Spinal cord (tissue), 10 donors: ENCODE data around the gene RAF1. TPM values are rescaled to one million over a fixed set of nuclear protein-coding genes. Genes with fewer than 3 reads are reported as not detected.
"Not testable (repeated sequence)": the region's sequence is repeated elsewhere in the genome, so short reads cannot be mapped to it uniquely, and the experiment has no call there.

ENCODE experiments used
- DNase-seq, 6 donors: peaks; one replicate each; pipeline versions ENCODE4 v3.0.0 to v3.0.0-alpha.2; 2013 to 2015; ENCODE audit warnings: low spot score in 6 of 6, low read depth in 4 of 6
- H3K27ac ChIP-seq: one replicate; pipeline ENCODE4 v1.5.1; 2013; ENCODE audit warnings: low read depth, low read length, control low read depth
- H3K27me3 ChIP-seq: one replicate; pipeline ENCODE4 v1.6.1; 2013; ENCODE audit warnings: low read length; ENCODE audit not compliant: control insufficient read depth, insufficient read depth
- H3K36me3 ChIP-seq: one replicate; pipeline ENCODE4 v1.6.1; 2013; ENCODE audit warnings: low read length; ENCODE audit not compliant: control insufficient read depth, insufficient read depth
- H3K4me1 ChIP-seq: one replicate; pipeline ENCODE4 v1.6.1; 2013; ENCODE audit warnings: low read length; ENCODE audit not compliant: control insufficient read depth, insufficient read depth
- H3K4me3 ChIP-seq: one replicate; pipeline ENCODE4 v1.5.1; 2013; ENCODE audit warnings: low read depth, low read length, control low read depth
- H3K9me3 ChIP-seq: one replicate; pipeline ENCODE4 v1.6.1; 2013; ENCODE audit warnings: low read length; ENCODE audit not compliant: control insufficient read depth, insufficient read depth
- WGBS: methylation state at CpG from one replicate; pipeline ENCODE4 v1.1.5; 2013; ENCODE audit warnings: missing lambda C conversion rate; ENCODE audit not compliant: insufficient coverage; 5-methylcytosine and 5-hydroxymethylcytosine counted together
- polyA plus RNA-seq, 2 donors: library from polyadenylated mRNA; unstranded; fragments of 120-200 nt; gene quantifications; one replicate each; pipeline ENCODE4 v1.2.1, GENCODE V29; 2013; ENCODE audit not compliant: insufficient read length in 2 of 2
- total RNA-seq, 2 donors: library from RNA; depleted of rRNA in 1 of 2; stranded (reverse); fragments of 120-200 nt in 1 of 2; fragments of >200 nt in 1 of 2; gene quantifications; one replicate each; pipeline versions ENCODE4 v1.2.3 to v1.2.4, GENCODE V29; 2013 to 2014
- donor health status: healthy.

Gene RAF1
- total and polyA plus RNA-seq, 4 donors = 109 to 135 (median 121) TPM

- H3K9me3 ChIP-seq = no peaks in the 10 kb centered on the region
- H3K4me1 ChIP-seq = no peaks in the 10 kb centered on the region
- H3K36me3 ChIP-seq = no peaks in the 10 kb centered on the region
- 92% methylated on average over 4 of the region's 4 CpGs for WGBS
- DNase-seq = no peak
- H3K4me3 ChIP-seq = no peak overlapping the region
- no peak overlapping the region for H3K27ac ChIP-seq
- no peaks in the 10 kb centered on the region for H3K27me3 ChIP-seq
These were observed 17.4 kb upstream of the RAF1 start for GRCh38 chr3:12681089-12681942.

- Histone ChIP-seq H3K27ac (no peak overlapping the region), H3K36me3 (no peaks in the 10 kb centered on the region), H3K27me3 (no peaks in the 10 kb centered on the region), H3K4me3 (no peak overlapping the region), H3K4me1 (no peaks in the 10 kb centered on the region), H3K9me3 (no peaks in the 10 kb centered on the region)
- no peak for DNase-seq
- WGBS = 50% methylated on average over 1 of the region's 6 CpGs
These were observed 15.6 kb upstream of the RAF1 start for GRCh38 chr3:12679468-12679867.

- 78% methylated on average over 4 of the region's 6 CpGs for WGBS
- H3K4me3 ChIP-seq = no peak overlapping the region
- no peak for DNase-seq
- no peaks in the 10 kb centered on the region for H3K9me3 ChIP-seq
- no peaks in the 10 kb centered on the region for H3K27me3 ChIP-seq
- no peaks in the 10 kb centered on the region for H3K4me1 ChIP-seq
- no peaks in the 10 kb centered on the region for H3K36me3 ChIP-seq
- H3K27ac ChIP-seq = no peak overlapping the region
These were observed 13.7 kb upstream of the RAF1 start for GRCh38 chr3:12677616-12678015.

- Histone ChIP-seq H3K27me3 (no peaks in the 10 kb centered on the region), H3K9me3 (no peaks in the 10 kb centered on the region), H3K27ac (no peak overlapping the region), H3K4me3 (no peak overlapping the region), H3K4me1 (no peaks in the 10 kb centered on the region), H3K36me3 (no peaks in the 10 kb centered on the region)
- no peak for DNase-seq
- 95% methylated on average over 9 of the region's 9 CpGs for WGBS
These were observed 11.3 kb upstream of the RAF1 start for GRCh38 chr3:12675115-12675810.

GRCh38 chr3:12673956-12674736 is 10.2 kb upstream of the RAF1 start:
- H3K4me3 ChIP-seq, H3K4me1 ChIP-seq, H3K27me3 ChIP-seq, H3K36me3 ChIP-seq, H3K27ac ChIP-seq, DNase-seq, H3K9me3 ChIP-seq: not testable (repeated sequence)
- 71% methylated on average over 4 of the region's 10 CpGs for WGBS

GRCh38 chr3:12671120-12671450 is 7.2 kb upstream of the RAF1 start:
- Histone ChIP-seq H3K9me3 (no peaks in the 10 kb centered on the region), H3K36me3 (no peaks in the 10 kb centered on the region), H3K4me1 (no peaks in the 10 kb centered on the region), H3K27me3 (no peaks in the 10 kb centered on the region), H3K27ac (no peak overlapping the region), H3K4me3 (no peak overlapping the region)
- no peak for DNase-seq
- WGBS = 80% methylated on average over 3 of the region's 3 CpGs

- H3K27ac ChIP-seq = no peak overlapping the region
- H3K36me3 ChIP-seq = no peaks in the 10 kb centered on the region
- H3K4me3 ChIP-seq = no peak overlapping the region
- DNase-seq = no peak
- no peaks in the 10 kb centered on the region for H3K9me3 ChIP-seq
- 78% methylated on average over 3 of the region's 10 CpGs for WGBS
- H3K27me3 ChIP-seq = no peaks in the 10 kb centered on the region
- H3K4me1 ChIP-seq = no peaks in the 10 kb centered on the region
These were observed 6.6 kb upstream of the RAF1 start for GRCh38 chr3:12670365-12671119.

- Histone ChIP-seq H3K4me1 (peaks cover 24% of the 10 kb centered on the region), H3K4me3 (peak overlapping the region; percentile 91), H3K36me3 (no peaks in the 10 kb centered on the region), H3K9me3 (no peaks in the 10 kb centered on the region), H3K27me3 (no peaks in the 10 kb centered on the region), H3K27ac (peak overlapping the region; percentile 98)
- peak in 2 of 6 donors; percentile 20 to 80 for DNase-seq
- WGBS = under 1% methylated on average over 45 of the region's 45 CpGs
These were observed 449 bp downstream of the RAF1 start for GRCh38 chr3:12663401-12663935.
